Gastroesophageal sphincter (tissue), 4 donors: ENCODE results near the gene CEP250. TPM values are rescaled to one million over a fixed set of nuclear protein-coding genes. Genes with fewer than 3 reads are reported as not detected.

Source experiments
- ATAC-seq: fragments of 150-250 bp; one replicate; pipeline ENCODE4 v1.9.1; 2016; ENCODE audit warnings: mild to moderate bottlenecking, moderate library complexity
- H3K27ac ChIP-seq, 4 donors: fragments of 200-600 bp; sonication (generic) in 3 of 4; 1 replicate in 3 of 4; 2 replicates in 1 of 4; pipeline ENCODE4 v1.5.1; 2016 to 2019
- H3K27me3 ChIP-seq: fragments of 200-600 bp; sonication (generic); one replicate; pipeline ENCODE4 v1.5.1; 2019
- H3K36me3 ChIP-seq, 2 donors: fragments of 200-600 bp; sonication (generic); one replicate each; pipeline ENCODE4 v1.5.1; 2019; ENCODE audit warnings: control low read depth in 1 of 2
- H3K4me1 ChIP-seq, 3 donors: fragments of 200-600 bp; sonication (generic); 1 replicate in 2 of 3; 2 replicates in 1 of 3; pipeline ENCODE4 v1.5.1; 2016 to 2019; ENCODE audit warnings: control low read depth in 2 of 3
- H3K4me3 ChIP-seq, 2 donors: fragments of 200-600 bp; sonication (generic); one replicate each; pipeline ENCODE4 v1.5.1; 2019; ENCODE audit warnings: mild to moderate bottlenecking in 1 of 2, moderate library complexity in 1 of 2
- H3K9me3 ChIP-seq, 3 donors: fragments of 200-600 bp; sonication (generic); one replicate each; pipeline ENCODE4 v1.5.1; 2017 to 2019; ENCODE audit warnings: control low read depth in 2 of 3
- CTCF ChIP-seq, 4 experiments: fragments of 200-600 bp in 2 of 4; fragments of 450-650 bp in 2 of 4; sonication (generic) in 1 of 4; IDR thresholded peaks; one replicate each; pipeline ENCODE4 v1.5.1; 2017 to 2019; ENCODE audit warnings: antibody characterized with exemption in 4 of 4, mild to moderate bottlenecking in 2 of 4, moderate library complexity in 2 of 4
- EP300 ChIP-seq: sonication (generic); formaldehyde crosslinking; IDR thresholded peaks from one replicate; pipeline ENCODE4 v1.6.1; 2017; ENCODE audit warnings: antibody characterized with exemption, mild to moderate bottlenecking
- POLR2A ChIP-seq, 2 donors: fragments of 450-650 bp; IDR thresholded peaks; one replicate each; pipeline ENCODE4 v1.6.1; 2017; ENCODE audit warnings: antibody characterized with exemption in 2 of 2, mild to moderate bottlenecking in 2 of 2, moderate library complexity in 1 of 2
- POLR2AphosphoS5 ChIP-seq: sonication (generic); formaldehyde crosslinking; IDR thresholded peaks from one replicate; pipeline ENCODE4 v1.6.1; 2017; ENCODE audit warnings: antibody characterized with exemption
- WGBS, 2 donors: methylation state at CpG; one replicate each; pipeline ENCODE4 v1.1.5; 2018; ENCODE audit warnings: low coverage in 1 of 2; 5-methylcytosine and 5-hydroxymethylcytosine counted together
- total RNA-seq, 4 donors: library from RNA; depleted of rRNA; stranded (reverse); fragments of >200 nt; gene quantifications; one replicate each; pipeline ENCODE4 v1.1.0, GENCODE V29; 2016

Gene CEP250
- total RNA-seq, 4 donors from 2014 or later: 22.6 to 37.9 (median 30.9) TPM

- TF ChIP-seq CTCF (IDR thresholded peaks at IDR 0.05) (no peak), EP300 (no peak), POLR2AphosphoS5 (peak; percentile 19)
- ATAC-seq: peak; percentile 74
- 47 to 60% methylated on average over 1 to 3 of the region's 9 CpGs for WGBS, 2 donors
- H3K27me3 ChIP-seq: no peaks in the 10 kb centered on the region
- H3K9me3 ChIP-seq: no peaks in the 10 kb centered on the region
- H3K4me1 ChIP-seq: peaks cover 0 to 34% (median 0%) of the 10 kb centered on the region in 3 donors
- peaks cover 0 to 91% of the 10 kb centered on the region in 2 donors for H3K36me3 ChIP-seq
- H3K4me3 ChIP-seq: no peak overlapping the region
- peak overlapping the region in 3 of 4 donors; percentile 44 to 59 (median 53) for H3K27ac ChIP-seq
Observed at GRCh38 chr20:35467339-35468224, 12.2 kb downstream of the CEP250 start.

- WGBS, 2 donors: 94% methylated on average over 4 of the region's 6 CpGs; no CpG with 5 or more reads in 1 of the 2 donors
- Histone ChIP-seq H3K27me3 (no peaks in the 10 kb centered on the region), H3K36me3 (peaks cover 0 to 93% of the 10 kb centered on the region in 2 donors), H3K27ac (no peak overlapping the region), H3K4me1 (peaks cover 0 to 30% (median 0%) of the 10 kb centered on the region in 3 donors), H3K4me3 (no peak overlapping the region), H3K9me3 (no peaks in the 10 kb centered on the region)
- TF ChIP-seq POLR2AphosphoS5: no peak
- TF ChIP-seq EP300: no peak
- no peak for TF ChIP-seq POLR2A (IDR thresholded peaks at IDR 0.05)
- TF ChIP-seq CTCF (IDR thresholded peaks at IDR 0.05): no peak
- ATAC-seq: no peak
Observed at GRCh38 chr20:35468671-35469334, 13.4 kb downstream of the CEP250 start.

- H3K4me1 ChIP-seq: peaks cover 0 to 7% (median 0%) of the 10 kb centered on the region in 3 donors
- 100% methylated on average over 1 of the region's 3 CpGs; no CpG with 5 or more reads in 1 of the 2 donors for WGBS, 2 donors
- no peak overlapping the region for H3K27ac ChIP-seq
- H3K9me3 ChIP-seq: no peaks in the 10 kb centered on the region
- H3K27me3 ChIP-seq: no peaks in the 10 kb centered on the region
- no peak for ATAC-seq
- peaks cover 0 to 97% of the 10 kb centered on the region in 2 donors for H3K36me3 ChIP-seq
- H3K4me3 ChIP-seq: no peak overlapping the region
- TF ChIP-seq POLR2A (IDR thresholded peaks at IDR 0.05): no peak
- TF ChIP-seq CTCF (IDR thresholded peaks at IDR 0.05): no peak
- no peak for TF ChIP-seq POLR2AphosphoS5
- no peak for TF ChIP-seq EP300
Observed at GRCh38 chr20:35472209-35472608, 16.8 kb downstream of the CEP250 start.

- Histone ChIP-seq H3K4me1 (no peaks in the 10 kb centered on the region), H3K36me3 (peaks cover 0 to 97% of the 10 kb centered on the region in 2 donors), H3K27ac (no peak overlapping the region), H3K9me3 (no peaks in the 10 kb centered on the region), H3K4me3 (no peak overlapping the region), H3K27me3 (no peaks in the 10 kb centered on the region)
- 0% methylated on average over 1 of the region's 8 CpGs; no CpG with 5 or more reads in 1 of the 2 donors for WGBS, 2 donors
- TF ChIP-seq POLR2A (IDR thresholded peaks at IDR 0.05): no peak
- no peak for TF ChIP-seq POLR2AphosphoS5
- no peak for TF ChIP-seq CTCF (IDR thresholded peaks at IDR 0.05)
- no peak for TF ChIP-seq EP300
- no peak for ATAC-seq
Observed at GRCh38 chr20:35473684-35474083, 18.3 kb downstream of the CEP250 start.
